IMR-90 (cell line): ENCODE measurements around the gene SCNN1B. TPM values are rescaled to one million over a fixed set of nuclear protein-coding genes. Genes with fewer than 3 reads are reported as not detected.

Source experiments
- ATAC-seq: fragments of 200-7000 bp; cut with Tn5 transposase; 2 replicates; pipeline ENCODE4 v1.9.1; 2020; ENCODE audit warnings: low read depth, mild to moderate bottlenecking, moderate library complexity
- BruUV-seq: library from RNA; stranded (reverse); fragments of 400-500 nt; replicated peaks from 2 replicates; lab custom pipeline; 2021; lab: Mats Ljungman, UMichigan
- CTCF ChIA-PET: fragments of 300-600 bp; formaldehyde crosslinking; extraction: SDS; loops from one replicate; lab custom pipeline; 2021; ENCODE audit warnings: antibody characterized with exemption; lab: Yijun Ruan, JAX
- POLR2A ChIA-PET: fragments of 300-600 bp; sonication (Branson Sonifier 250); formaldehyde crosslinking; loops from one replicate; lab custom pipeline; 2022; ENCODE audit warnings: antibody characterized with exemption; ENCODE audit not compliant: unreplicated experiment; lab: Charles Lee
- DNase-seq: peaks from one replicate; pipeline ENCODE4 v3.0.0; 2013
- H2AFZ ChIP-seq: replicated peaks from 2 replicates; pipeline ENCODE3; 2013; ENCODE audit warnings: low read length, mild to moderate bottlenecking; ENCODE audit not compliant: poor library complexity
- H2AK5ac ChIP-seq: 2 replicates; pipeline ENCODE4 v1.6.1; 2013; ENCODE audit warnings: low read depth, low read length, inconsistent platforms
- H2AK9ac ChIP-seq: replicated peaks from 2 replicates; pipeline ENCODE3; 2013; ENCODE audit warnings: mild to moderate bottlenecking, low read depth, low read length, moderate library complexity; ENCODE audit not compliant: poor library complexity
- H2BK120ac ChIP-seq: 2 replicates; pipeline ENCODE4 v1.6.1; 2013; ENCODE audit warnings: low read depth, low read length, inconsistent platforms
- H2BK15ac ChIP-seq: 3 replicates; pipeline ENCODE4 v1.6.1; 2013; ENCODE audit warnings: low read depth, low read length, inconsistent platforms
- H2BK20ac ChIP-seq: 2 replicates; pipeline ENCODE4 v1.6.1; 2013; ENCODE audit warnings: low read depth, mild to moderate bottlenecking, inconsistent platforms, low read length, moderate library complexity
- H2BK5ac ChIP-seq: 2 replicates; pipeline ENCODE4 v1.6.1; 2013; ENCODE audit warnings: mild to moderate bottlenecking, low read depth, low read length, inconsistent platforms; ENCODE audit not compliant: poor library complexity, severe bottlenecking
- H3K14ac ChIP-seq: replicated peaks from 2 replicates; pipeline ENCODE4 v1.6.1; 2013; ENCODE audit warnings: low read depth, low read length, inconsistent platforms
- H3K18ac ChIP-seq: 2 replicates; pipeline ENCODE4 v1.6.1; 2013; ENCODE audit warnings: low read depth, low read length, control low read depth
- H3K23ac ChIP-seq: 2 replicates; pipeline ENCODE4 v1.6.1; 2013; ENCODE audit warnings: low read depth, low read length, inconsistent platforms
- H3K27ac ChIP-seq: 2 replicates; pipeline ENCODE4 v1.5.1; 2013; ENCODE audit warnings: mild to moderate bottlenecking, control low read depth, low read length; ENCODE audit not compliant: insufficient read depth
- H3K27me3 ChIP-seq: 2 replicates; pipeline ENCODE4 v1.6.1; 2013; ENCODE audit warnings: low read length; ENCODE audit not compliant: control insufficient read depth, insufficient read depth
- H3K36me3 ChIP-seq: 2 replicates; pipeline ENCODE4 v1.6.1; 2013; ENCODE audit warnings: low read length, mixed read lengths; ENCODE audit not compliant: control insufficient read depth, insufficient read depth
- H3K4ac ChIP-seq: 2 replicates; pipeline ENCODE4 v1.6.1; 2013; ENCODE audit warnings: low read depth, low read length, inconsistent platforms
- H3K4me1 ChIP-seq: 2 replicates; pipeline ENCODE4 v1.6.1; 2013; ENCODE audit warnings: low read length, mixed read lengths; ENCODE audit not compliant: control insufficient read depth, insufficient read depth
- H3K4me2 ChIP-seq: 2 replicates; pipeline ENCODE4 v1.6.1; 2013; ENCODE audit warnings: low read depth, mild to moderate bottlenecking, control low read depth, low read length, moderate library complexity
- H3K4me3 ChIP-seq: 2 replicates; pipeline ENCODE4 v1.5.1; 2013; ENCODE audit warnings: low read depth, mild to moderate bottlenecking, control low read depth, low read length, moderate library complexity; ENCODE audit not compliant: insufficient read depth
- H3K56ac ChIP-seq: 2 replicates; pipeline ENCODE4 v1.6.1; 2013; ENCODE audit warnings: low read length, inconsistent platforms; ENCODE audit not compliant: insufficient read depth; ENCODE audit errors: extremely low read depth
- H3K79me1 ChIP-seq, 2 experiments: 2 replicates each; pipeline ENCODE4 v1.6.1; 2013; ENCODE audit warnings: low read length in 2 of 2, inconsistent platforms in 1 of 2, low read depth in 1 of 2
- H3K9ac ChIP-seq: 2 replicates; pipeline ENCODE4 v1.6.1; 2013; ENCODE audit warnings: low read depth, low read length, control low read depth
- H3K9me1 ChIP-seq: 2 replicates; pipeline ENCODE4 v1.6.1; 2013; ENCODE audit warnings: low read length, inconsistent platforms; ENCODE audit not compliant: insufficient read depth
- H3K9me3 ChIP-seq: 2 replicates; pipeline ENCODE4 v1.6.1; 2013; ENCODE audit warnings: low read length; ENCODE audit not compliant: control insufficient read depth, insufficient read depth
- H4K20me1 ChIP-seq: 2 replicates; pipeline ENCODE4 v1.6.1; 2013; ENCODE audit warnings: low read length, inconsistent platforms; ENCODE audit not compliant: insufficient read depth
- H4K5ac ChIP-seq: 2 replicates; pipeline ENCODE4 v1.6.1; 2013; ENCODE audit warnings: mild to moderate bottlenecking, low read depth, low read length, control low read depth
- H4K8ac ChIP-seq, 2 experiments: 2 replicates each; pipeline ENCODE4 v1.6.1; 2013; ENCODE audit warnings: low read depth in 2 of 2, low read length in 2 of 2, control low read depth in 1 of 2, inconsistent platforms in 1 of 2
- H4K91ac ChIP-seq: 2 replicates; pipeline ENCODE4 v1.6.1; 2013; ENCODE audit warnings: low read depth, low read length, inconsistent platforms; ENCODE audit not compliant: insufficient read depth
- CEBPB ChIP-seq: IDR thresholded peaks from 2 replicates; pipeline ENCODE4 v1.6.1; 2012; ENCODE audit warnings: low read depth, low read length, improper control_type of control experiment
- CHD1 ChIP-seq: IDR thresholded peaks from 2 replicates; pipeline ENCODE4 v1.6.1; 2012; ENCODE audit warnings: low read depth, low read length, improper control_type of control experiment
- CTCF ChIP-seq: conservative IDR thresholded peaks from 2 replicates; pipeline ENCODE4 v1.5.1; 2012; ENCODE audit warnings: mild to moderate bottlenecking, low read depth, low read length, improper control_type of control experiment
- ELK1 ChIP-seq: fragments of 150-350 bp; IDR thresholded peaks from 2 replicates; pipeline ENCODE4 v1.6.1; 2016; ENCODE audit warnings: low read depth, mild to moderate bottlenecking, low read length, moderate library complexity, borderline replicate concordance
- FOS ChIP-seq: fragments of 150-350 bp; IDR thresholded peaks from 2 replicates; pipeline ENCODE4 v1.6.1; 2016; ENCODE audit warnings: low read depth, low read length
- MAFK ChIP-seq: IDR thresholded peaks from 2 replicates; pipeline ENCODE4 v1.6.1; 2012; ENCODE audit warnings: low read depth, low read length, improper control_type of control experiment
- MAZ ChIP-seq: IDR thresholded peaks from 2 replicates; pipeline ENCODE4 v1.6.1; 2012; ENCODE audit warnings: low read depth, mild to moderate bottlenecking, low read length, improper control_type of control experiment, moderate library complexity, borderline replicate concordance
- MXI1 ChIP-seq: IDR thresholded peaks from 2 replicates; pipeline ENCODE4 v1.6.1; 2012; ENCODE audit warnings: low read depth, mild to moderate bottlenecking, low read length, moderate library complexity, borderline replicate concordance
- RAD21 ChIP-seq: IDR thresholded peaks from 2 replicates; pipeline ENCODE4 v1.6.1; 2012; ENCODE audit warnings: low read length, improper control_type of control experiment
- RCOR1 ChIP-seq: IDR thresholded peaks from 2 replicates; pipeline ENCODE4 v1.6.1; 2012; ENCODE audit warnings: mild to moderate bottlenecking, low read length, improper control_type of control experiment; ENCODE audit not compliant: insufficient replicate concordance
- RFX5 ChIP-seq: IDR thresholded peaks from 2 replicates; pipeline ENCODE4 v1.8.0; 2012; ENCODE audit warnings: low read depth, mild to moderate bottlenecking, low read length, moderate library complexity
- SMC3 ChIP-seq: fragments of 150-350 bp; IDR thresholded peaks from 2 replicates; pipeline ENCODE4 v1.6.1; 2016; ENCODE audit warnings: low read depth, mild to moderate bottlenecking, antibody characterized with exemption, low read length, moderate library complexity
- WGBS, 2 experiments: methylation state at CpG; one replicate each; pipeline versions ENCODE4 v1.1.5 to v1.1.7; 2013; ENCODE audit warnings: missing lambda C conversion rate in 2 of 2; ENCODE audit not compliant: insufficient read length in 1 of 2; ENCODE audit errors: extremely low coverage in 2 of 2; 5-methylcytosine and 5-hydroxymethylcytosine counted together
- dilution Hi-C: fragments of 300-500 bp; cut with HindIII; formaldehyde crosslinking; loops from one replicate; pipeline ENCODE4 v1.14.3; 2018; ENCODE audit warnings: low sequenced_read_pairs; ENCODE audit not compliant: unreplicated experiment
- in situ Hi-C: fragments of 300-500 bp; cut with MboI; formaldehyde crosslinking; loops from 3 replicates; pipeline ENCODE4 v1.14.3; 2019; ENCODE audit warnings: low sequenced_read_pairs, inconsistent platforms, mixed read lengths
- intact Hi-C: fragments of 100-400 bp; cut with micrococcal nuclease; formaldehyde crosslinking; loops from 2 replicates; pipeline ENCODE4 v1.10.0; 2022
- polyA plus RNA-seq, 3 experiments: library from polyadenylated mRNA; depleted of rRNA; stranded (reverse); fragments of >200 nt; gene quantifications; 2 replicates each; pipeline ENCODE4 v1.2.3, GENCODE V29; 2012; ENCODE audit warnings: low replicate concordance in 1 of 3
- total RNA-seq: library from RNA; depleted of rRNA; stranded (reverse); fragments of >200 nt; gene quantifications from 2 replicates; pipeline ENCODE4 v1.2.3, GENCODE V29; 2012

SCNN1B gene
- total and polyA plus RNA-seq, 2 of the 4 experiments (the other 2 are of a cell fraction), result not detected

GRCh38 chr16:23317266-23317661, 15.2 kb downstream of the SCNN1B start:
- H3K4ac ChIP-seq, result no peak overlapping the region
- H3K14ac ChIP-seq, result no peak overlapping the region
- H4K91ac ChIP-seq, result no peak overlapping the region
- no peaks in the 10 kb centered on the region; the same call in 1 of the 2 replicates for H3K9me3 ChIP-seq
- dilution Hi-C loops (no loop called here), in situ Hi-C loops (no loop called here), intact Hi-C loops (no loop called here)
- H2AK5ac ChIP-seq, result no peak overlapping the region
- no peak overlapping the region for H3K9ac ChIP-seq
- no peak for DNase-seq
- BruUV-seq, result no TSS peak
- no peak overlapping the region for H2BK20ac ChIP-seq
- no peak overlapping the region for H4K8ac ChIP-seq
- TF ChIP-seq SMC3, result no peak
- TF ChIP-seq MAFK, result no peak
- TF ChIP-seq RAD21, result no peak
- TF ChIP-seq RFX5, result no peak
- no peak for TF ChIP-seq FOS
- no peak for TF ChIP-seq ELK1
- no peak for TF ChIP-seq CTCF
- no peak for TF ChIP-seq MAZ
- TF ChIP-seq MXI1, result no peak
- no peak for TF ChIP-seq CHD1
- TF ChIP-seq CEBPB, result no peak
- TF ChIP-seq RCOR1, result no peak
- H3K27ac ChIP-seq, result no peak overlapping the region
- H3K27me3 ChIP-seq, result no peaks in the 10 kb centered on the region
- WGBS, 2 experiments, result no CpG with 5 or more reads among the region's 8 CpGs
- H2BK120ac ChIP-seq, result no peak overlapping the region
- no peak overlapping the region for H3K18ac ChIP-seq
- H2AK9ac ChIP-seq, result no peak overlapping the region
- H3K79me1 ChIP-seq, result no peaks in the 10 kb centered on the region
- H4K5ac ChIP-seq, result no peak overlapping the region
- no peak overlapping the region for H2AFZ ChIP-seq
- no peaks in the 10 kb centered on the region for H4K20me1 ChIP-seq
- no peaks in the 10 kb centered on the region for H3K36me3 ChIP-seq
- H3K56ac ChIP-seq, result no peak overlapping the region
- H3K4me3 ChIP-seq, result no peak overlapping the region
- no peak overlapping the region for H2BK5ac ChIP-seq
- no peaks in the 10 kb centered on the region for H3K9me1 ChIP-seq
- ChIA-PET CTCF (no interaction called here), POLR2A (interaction anchor here (0.6 kb wide), 1 partner anchor 444 kb away, joined by 3 read pairs; no protein-coding TSS in a partner anchor)
- H3K23ac ChIP-seq, result no peak overlapping the region
- H3K4me2 ChIP-seq, result no peak overlapping the region
- H2BK15ac ChIP-seq, result no peak overlapping the region
- no peak for ATAC-seq
- H3K4me1 ChIP-seq, result no peaks in the 10 kb centered on the region
